HG03196 (cell line): ENCODE results near the gene CCR3.

Experiments used
- ATAC-seq: cut with Tn5 transposase; IDR thresholded peaks from one replicate; pipeline ENCODE4 v1.9.1; 2021; ENCODE audit not compliant: unreplicated experiment

Gene CCR3

GRCh38 chr3:46270474-46270873 lies 28.2 kb downstream of the CCR3 start:
- no peak for ATAC-seq

GRCh38 chr3:46271209-46271745 lies 29.0 kb downstream of the CCR3 start:
- ATAC-seq = no peak

GRCh38 chr3:46272028-46272451 lies 29.8 kb downstream of the CCR3 start:
- no peak for ATAC-seq

GRCh38 chr3:46276497-46277099 lies 34.3 kb downstream of the CCR3 start:
- ATAC-seq = no peak

GRCh38 chr3:46277476-46277875 lies 35.2 kb downstream of the CCR3 start:
- no peak for ATAC-seq

- no peak for ATAC-seq
These were observed 36.8 kb downstream of the CCR3 start for GRCh38 chr3:46278816-46279672.

- ATAC-seq = no peak
These were observed 38.0 kb downstream of the CCR3 start for GRCh38 chr3:46280105-46280797.

GRCh38 chr3:46281551-46281950 lies 39.3 kb downstream of the CCR3 start:
- ATAC-seq = no peak

- ATAC-seq = no peak
These were observed 39.8 kb downstream of the CCR3 start for GRCh38 chr3:46282041-46282440.

GRCh38 chr3:46282696-46283095 lies 40.4 kb downstream of the CCR3 start:
- ATAC-seq = no peak

GRCh38 chr3:46283881-46284450 lies 41.7 kb downstream of the CCR3 start:
- ATAC-seq = no peak

GRCh38 chr3:46284981-46285683 lies 42.9 kb downstream of the CCR3 start:
- ATAC-seq = no peak

GRCh38 chr3:46285931-46286619 lies 43.8 kb downstream of the CCR3 start:
- ATAC-seq = no peak

- ATAC-seq = no peak
These were observed 44.8 kb downstream of the CCR3 start for GRCh38 chr3:46286947-46287565.

- no peak for ATAC-seq
These were observed 47.3 kb downstream of the CCR3 start for GRCh38 chr3:46289551-46289950.

- no peak for ATAC-seq
These were observed 47.7 kb downstream of the CCR3 start for GRCh38 chr3:46289966-46290365.

GRCh38 chr3:46291046-46291445 lies 48.8 kb downstream of the CCR3 start:
- ATAC-seq = no peak

GRCh38 chr3:46293035-46293724 lies 50.9 kb downstream of the CCR3 start:
- no peak for ATAC-seq
